CD4-positive, alpha-beta T cell (primary cell): ENCODE measurements around the gene RAD51B. TPM values are rescaled to one million over a fixed set of nuclear protein-coding genes. Genes with fewer than 3 reads are reported as not detected.

Experiments
- ATAC-seq: fragments of 200-7000 bp; cut with Tn5 transposase; one replicate; pipeline ENCODE4 v1.10.0; 2022; ENCODE audit warnings: mild to moderate bottlenecking; ENCODE audit not compliant: poor library complexity
- CTCF ChIA-PET: fragments of 350-600 bp; sonication (Branson Sonifier 250); formaldehyde crosslinking; loops from one replicate; lab custom pipeline; 2021; ENCODE audit warnings: antibody characterized with exemption, inconsistent platforms; lab: Charles Lee
- POLR2A ChIA-PET: fragments of 350-600 bp; sonication (Branson Sonifier 250); formaldehyde crosslinking; loops from one replicate; lab custom pipeline; 2021; ENCODE audit warnings: antibody characterized with exemption, inconsistent platforms; lab: Charles Lee
- DNase-seq, 14 experiments: peaks; one replicate each; pipeline ENCODE4 v3.0.0-alpha.2; 2013 to 2020; ENCODE audit warnings: mixed read lengths in 2 of 14
- H3K27ac ChIP-seq, 2 donors: one replicate each; pipeline versions ENCODE4 v1.5.1 to v1.7.0; 2013; ENCODE audit warnings: low read length in 2 of 2, low read depth in 1 of 2, mild to moderate bottlenecking in 1 of 2
- H3K27me3 ChIP-seq, 2 experiments: 1 replicate in 1 of 2; 2 replicates in 1 of 2; pipeline versions ENCODE4 v1.6.1 to v1.7.0; 2013; ENCODE audit warnings: low read length in 2 of 2, control low read depth in 1 of 2, mild to moderate bottlenecking in 1 of 2, moderate library complexity in 1 of 2; ENCODE audit not compliant: insufficient read depth in 2 of 2, control insufficient read depth in 1 of 2
- H3K36me3 ChIP-seq: one replicate; pipeline ENCODE4 v1.6.1; 2013; ENCODE audit warnings: low read length, control low read depth; ENCODE audit not compliant: insufficient read depth
- H3K4me1 ChIP-seq: one replicate; pipeline ENCODE4 v1.6.1; 2013; ENCODE audit warnings: low read length, control low read depth; ENCODE audit not compliant: insufficient read depth
- H3K4me3 ChIP-seq: one replicate; pipeline ENCODE4 v1.5.1; 2013; ENCODE audit warnings: mild to moderate bottlenecking, low read length, moderate library complexity
- H3K9me3 ChIP-seq, 2 experiments: 1 replicate in 1 of 2; 2 replicates in 1 of 2; pipeline versions ENCODE4 v1.6.1 to v1.7.0; 2013; ENCODE audit warnings: low read length in 2 of 2, mild to moderate bottlenecking in 2 of 2, control low read depth in 1 of 2, moderate library complexity in 1 of 2; ENCODE audit not compliant: control insufficient read depth in 1 of 2, insufficient read depth in 1 of 2
- H3K27ac Mint-ChIP-seq: one replicate; pipeline ENCODE4 v1.8.0; 2020; ENCODE audit warnings: mixed read lengths
- H3K27me3 Mint-ChIP-seq: one replicate; pipeline ENCODE4 v1.8.0; 2021; ENCODE audit warnings: mixed read lengths
- H3K36me3 Mint-ChIP-seq: one replicate; pipeline ENCODE4 v1.8.0; 2021; ENCODE audit warnings: low read depth, mixed read lengths
- H3K4me1 Mint-ChIP-seq: one replicate; pipeline ENCODE4 v1.8.0; 2021; ENCODE audit warnings: low read depth, mixed read lengths
- H3K4me3 Mint-ChIP-seq: one replicate; pipeline ENCODE4 v1.8.0; 2020; ENCODE audit warnings: mild to moderate bottlenecking, mixed read lengths
- H3K9me3 Mint-ChIP-seq: one replicate; pipeline ENCODE4 v1.8.0; 2020; ENCODE audit warnings: mixed read lengths
- CTCF ChIP-seq: fragments of 200-600 bp; IDR thresholded peaks from one replicate; pipeline ENCODE4 v1.8.0; 2022; ENCODE audit warnings: antibody characterized with exemption, mild to moderate bottlenecking
- intact Hi-C, 2 experiments: fragments of 100-400 bp; cut with DNase I in 1 of 2; cut with micrococcal nuclease in 1 of 2; formaldehyde crosslinking; loops; one replicate each; pipeline versions ENCODE4 v1.15.1 to v1.9.0; 2023 to 2025; cut with DNase I, micrococcal nuclease
- total RNA-seq, 174 experiments: library from RNA in 2 of 174; stranded (reverse) in 2 of 174; gene quantifications; one replicate each; pipeline ENCODE4 v1.2.3 and lab custom pipeline; 2021 to 2026

The RAD51B gene
- total RNA-seq, 2 experiments from 2014 or later: 18.4 to 20.0 TPM

- DNase-seq: no peak
- TF ChIP-seq CTCF: no peak
- peaks cover 4% of the 10 kb centered on the region for H3K9me3 Mint-ChIP-seq
- H3K36me3 ChIP-seq: no peaks in the 10 kb centered on the region
- ChIA-PET POLR2A (no interaction called here), CTCF (no interaction called here)
- no peak overlapping the region for H3K4me3 ChIP-seq
- H3K9me3 ChIP-seq: peaks cover 0 to 5% of the 10 kb centered on the region in 2 experiments
- ATAC-seq: no peak
- H3K36me3 Mint-ChIP-seq: no peaks in the 10 kb centered on the region
- no peak overlapping the region for H3K4me3 Mint-ChIP-seq
- no peaks in the 10 kb centered on the region for H3K27me3 Mint-ChIP-seq
- intact Hi-C loops: no loop called here
- H3K27ac ChIP-seq: no peak overlapping the region
- no peak overlapping the region for H3K27ac Mint-ChIP-seq
- no peaks in the 10 kb centered on the region for H3K27me3 ChIP-seq
- H3K4me1 ChIP-seq: peaks cover 3% of the 10 kb centered on the region
- peaks cover 31% of the 10 kb centered on the region for H3K4me1 Mint-ChIP-seq
Observed at GRCh38 chr14:68306265-68306933, 486.8 kb downstream of the RAD51B start.

- intact Hi-C loops: no loop called here
- H3K27ac Mint-ChIP-seq: no peak overlapping the region
- CTCF ChIA-PET: no interaction called here
Observed at GRCh38 chr14:68306934-68307789, 487.6 kb downstream of the RAD51B start.

GRCh38 chr14:68307790-68308168, 488.2 kb downstream of the RAD51B start:
- H3K36me3 Mint-ChIP-seq: no peaks in the 10 kb centered on the region
- H3K27ac Mint-ChIP-seq: no peak overlapping the region
- H3K27me3 ChIP-seq: no peaks in the 10 kb centered on the region
- H3K27ac ChIP-seq: no peak overlapping the region
- H3K4me1 Mint-ChIP-seq: peaks cover 37% of the 10 kb centered on the region
- H3K36me3 ChIP-seq: no peaks in the 10 kb centered on the region
- intact Hi-C loops: no loop called here
- CTCF ChIA-PET: interaction anchor here (0.8 kb wide), 1 partner anchor 66 kb away, joined by 3 read pairs; no protein-coding TSS in a partner anchor
- no peak overlapping the region for H3K4me3 Mint-ChIP-seq
- TF ChIP-seq CTCF: no peak
- no peaks in the 10 kb centered on the region for H3K27me3 Mint-ChIP-seq
- no peaks in the 10 kb centered on the region for H3K9me3 ChIP-seq
- no peaks in the 10 kb centered on the region for H3K9me3 Mint-ChIP-seq
- POLR2A ChIA-PET: no interaction called here
- no peak for DNase-seq
- no peak overlapping the region for H3K4me3 ChIP-seq
- ATAC-seq: no peak
- H3K4me1 ChIP-seq: peaks cover 3% of the 10 kb centered on the region

More at GRCh38 chr14:68306934-68307789, 487.6 kb downstream of the RAD51B start:
- Histone ChIP-seq H3K4me1 (peaks cover 3% of the 10 kb centered on the region), H3K27ac (no peak overlapping the region), H3K9me3 (peaks cover 0 to 3% of the 10 kb centered on the region in 2 experiments), H3K36me3 (no peaks in the 10 kb centered on the region), H3K4me3 (no peak overlapping the region), H3K27me3 (no peaks in the 10 kb centered on the region)
- H3K27me3 Mint-ChIP-seq: no peaks in the 10 kb centered on the region
- DNase-seq (no peak), ATAC-seq (no peak)
- no peak overlapping the region for H3K4me3 Mint-ChIP-seq
- no peak for TF ChIP-seq CTCF
- no peaks in the 10 kb centered on the region for H3K36me3 Mint-ChIP-seq
- H3K9me3 Mint-ChIP-seq: peaks cover 2% of the 10 kb centered on the region
- POLR2A ChIA-PET: no interaction called here
- H3K4me1 Mint-ChIP-seq: peaks cover 32% of the 10 kb centered on the region
